ENCODE results near the gene FAM187B.

DNA sequence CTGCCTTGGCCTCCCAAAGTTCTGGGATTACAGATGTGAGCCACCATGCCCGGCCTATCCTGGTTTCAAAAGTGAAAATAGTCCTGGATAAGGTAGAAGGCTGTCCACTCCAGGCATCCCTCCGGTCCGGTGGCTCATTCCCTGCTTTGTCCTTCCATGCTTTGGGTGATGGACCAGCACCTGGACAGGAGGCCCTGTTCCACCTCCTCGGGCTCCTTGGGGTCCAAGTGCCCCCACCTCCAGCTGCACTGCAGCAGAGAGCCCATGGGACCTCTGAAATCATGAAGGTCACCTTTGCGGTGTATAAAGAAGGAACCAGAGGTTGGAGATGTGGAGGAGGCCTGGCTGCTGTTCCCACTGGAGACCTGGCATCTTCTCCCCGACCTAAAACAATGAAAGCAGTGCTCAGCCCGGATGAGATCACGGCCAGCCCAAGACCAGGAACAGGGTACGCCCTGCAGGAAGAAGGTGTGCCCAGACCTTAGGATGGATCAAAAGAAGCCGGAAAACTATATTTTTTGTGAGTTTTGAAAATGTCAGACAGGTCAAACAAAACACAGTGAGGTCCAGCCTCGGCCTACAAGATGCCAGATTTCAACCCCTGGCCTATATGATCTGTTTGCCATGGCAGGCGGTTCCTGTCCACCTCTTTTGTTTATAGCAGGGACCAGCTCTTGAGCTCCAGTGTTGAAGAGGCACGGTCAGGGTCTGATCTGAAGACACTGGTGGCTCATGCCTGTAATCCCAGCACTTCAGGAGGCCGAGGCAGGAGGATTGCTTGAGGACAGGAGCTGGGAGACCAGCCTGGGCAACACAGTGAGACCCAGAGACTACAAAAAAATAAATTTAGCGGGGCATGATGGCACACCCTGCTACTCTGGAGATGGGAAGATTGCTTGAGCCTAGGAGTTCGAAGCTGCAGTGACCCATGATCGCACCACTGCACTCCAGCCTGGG, 26.1 kb upstream of the FAM187B start:
- TF ChIP-seq CTCF (IDR thresholded peaks at IDR 0.05 in 4 of 5, conservative IDR thresholded peaks at IDR 0.05 in 1 of 5), result no peak
- TF ChIP-seq POLR2A (IDR thresholded peaks at IDR 0.05), result no peak
